ENCODE measurements around the gene ANKRD11.

GRCh38 chr16:89375021-89375420, 115.3 kb downstream of the ANKRD11 start:
- TF ChIP-seq CTCF (conservative IDR thresholded peaks at IDR 0.05; ENCODE audit: low read length) = no peak
- no peak for TF ChIP-seq EZH2phosphoT487 (IDR thresholded peaks at IDR 0.05; ENCODE audit: borderline replicate concordance)

Measured in Loucy (cell line).